H9 (cell line): Measurements from ENCODE around the gene MYCBPAP. TPM values are rescaled to one million over a fixed set of nuclear protein-coding genes. Genes with fewer than 3 reads are reported as not detected.

Source experiments
- DNase-seq: peaks from one replicate; pipeline ENCODE4 v3.0.0-alpha.2; 2017
- H2AFZ ChIP-seq: one replicate; pipeline ENCODE4 v1.6.1; 2013; ENCODE audit warnings: mild to moderate bottlenecking, low read length, control low read depth, moderate library complexity
- H2AK5ac ChIP-seq: 2 replicates; pipeline ENCODE4 v1.6.1; 2013; ENCODE audit warnings: low read length, control low read depth, mixed read lengths; ENCODE audit not compliant: insufficient read length
- H2BK120ac ChIP-seq: one replicate; pipeline ENCODE4 v1.6.1; 2013; ENCODE audit warnings: low read depth, mild to moderate bottlenecking, low read length, control low read depth, inconsistent platforms; ENCODE audit not compliant: poor library complexity, severe bottlenecking
- H2BK12ac ChIP-seq: 2 replicates; pipeline ENCODE4 v1.6.1; 2013; ENCODE audit warnings: low read length, control low read depth, mixed read lengths, low read depth; ENCODE audit not compliant: insufficient read length
- H2BK15ac ChIP-seq: 2 replicates; pipeline ENCODE4 v1.6.1; 2013; ENCODE audit warnings: low read depth, low read length, control low read depth
- H2BK20ac ChIP-seq: one replicate; pipeline ENCODE4 v1.6.1; 2013; ENCODE audit warnings: low read depth, mild to moderate bottlenecking, low read length, control low read depth, inconsistent platforms; ENCODE audit not compliant: poor library complexity, severe bottlenecking
- H2BK5ac ChIP-seq: 2 replicates; pipeline ENCODE4 v1.6.1; 2013; ENCODE audit warnings: low read length, control low read depth, mixed read lengths; ENCODE audit not compliant: insufficient read length
- H3K14ac ChIP-seq: 2 replicates; pipeline ENCODE4 v1.6.1; 2013; ENCODE audit warnings: low read length, control low read depth; ENCODE audit not compliant: insufficient read depth
- H3K18ac ChIP-seq: 2 replicates; pipeline ENCODE4 v1.6.1; 2013; ENCODE audit warnings: low read depth, mild to moderate bottlenecking, mixed read lengths, low read length, control low read depth; ENCODE audit not compliant: insufficient read length
- H3K23ac ChIP-seq: 2 replicates; pipeline ENCODE4 v1.6.1; 2013; ENCODE audit warnings: low read length, control low read depth, mixed read lengths, low read depth; ENCODE audit not compliant: insufficient read length
- H3K23me2 ChIP-seq: 2 replicates; pipeline ENCODE4 v1.6.1; 2013; ENCODE audit warnings: low read depth, mild to moderate bottlenecking, mixed read lengths, low read length, control low read depth; ENCODE audit not compliant: insufficient read length, poor library complexity, severe bottlenecking
- H3K27ac ChIP-seq: 2 replicates; pipeline ENCODE4 v1.5.1; 2013; ENCODE audit warnings: low read length, control low read depth, mixed read lengths, low read depth; ENCODE audit not compliant: insufficient read length
- H3K27me3 ChIP-seq: 2 replicates; pipeline ENCODE4 v1.6.1; 2013; ENCODE audit warnings: low read length, control low read depth, inconsistent platforms; ENCODE audit not compliant: insufficient read depth
- H3K4ac ChIP-seq: 2 replicates; pipeline ENCODE4 v1.6.1; 2013; ENCODE audit warnings: low read depth, mild to moderate bottlenecking, control low read depth, inconsistent platforms, low read length, moderate library complexity
- H3K4me1 ChIP-seq: 2 replicates; pipeline ENCODE4 v1.6.1; 2013; ENCODE audit warnings: low read length, control low read depth, inconsistent platforms; ENCODE audit not compliant: insufficient read depth
- H3K4me2 ChIP-seq: 2 replicates; pipeline ENCODE4 v1.6.1; 2013; ENCODE audit warnings: low read length, control low read depth, mixed read lengths; ENCODE audit not compliant: insufficient read length, insufficient read depth
- H3K56ac ChIP-seq: 2 replicates; pipeline ENCODE4 v1.6.1; 2013; ENCODE audit warnings: low read depth, mild to moderate bottlenecking, mixed read lengths, low read length, control low read depth; ENCODE audit not compliant: insufficient read length
- H3K79me1 ChIP-seq: 2 replicates; pipeline ENCODE4 v1.6.1; 2013; ENCODE audit warnings: low read depth, mild to moderate bottlenecking, moderate library complexity, low read length, control low read depth, inconsistent platforms; ENCODE audit not compliant: insufficient read depth, poor library complexity, severe bottlenecking
- H3K79me2 ChIP-seq: 2 replicates; pipeline ENCODE4 v1.6.1; 2013; ENCODE audit warnings: low read length, control low read depth, inconsistent platforms; ENCODE audit not compliant: insufficient read depth
- H3K9ac ChIP-seq: 2 replicates; pipeline ENCODE4 v1.6.1; 2013; ENCODE audit warnings: low read length, control low read depth, mixed read lengths; ENCODE audit not compliant: insufficient read length; ENCODE audit errors: extremely low read depth
- H3K9me3 ChIP-seq: one replicate; pipeline ENCODE4 v1.6.1; 2013; ENCODE audit warnings: low read depth, low read length, inconsistent platforms; ENCODE audit not compliant: control insufficient read depth
- H3T11ph ChIP-seq: one replicate; pipeline ENCODE4 v1.6.1; 2013; ENCODE audit warnings: mild to moderate bottlenecking, low read length, control low read depth, inconsistent platforms
- H4K20me1 ChIP-seq: one replicate; pipeline ENCODE4 v1.6.1; 2013; ENCODE audit not compliant: control insufficient read depth, insufficient read length, insufficient read depth
- H4K5ac ChIP-seq: 2 replicates; pipeline ENCODE4 v1.6.1; 2013; ENCODE audit warnings: low read depth, mild to moderate bottlenecking, mixed read lengths, low read length, control low read depth; ENCODE audit not compliant: insufficient read length
- H4K8ac ChIP-seq: replicated peaks from 2 replicates; pipeline ENCODE4 v1.6.1; 2013; ENCODE audit warnings: low read length, control low read depth, mixed read lengths, low read depth; ENCODE audit not compliant: insufficient read length
- H4K91ac ChIP-seq: 2 replicates; pipeline ENCODE4 v1.6.1; 2013; ENCODE audit warnings: low read depth, mild to moderate bottlenecking, moderate library complexity, mixed read lengths, low read length, control low read depth; ENCODE audit not compliant: insufficient read length
- H3K27ac Mint-ChIP-seq, 3 experiments: 2 replicates in 2 of 3; 3 replicates in 1 of 3; pipeline ENCODE4 v1.8.0; 2020 to 2021; ENCODE audit warnings: mixed read lengths in 3 of 3, mild to moderate bottlenecking in 1 of 3, moderate library complexity in 1 of 3
- H3K27me3 Mint-ChIP-seq: 2 replicates; pipeline ENCODE4 v1.8.0; 2021; ENCODE audit warnings: low read depth, mild to moderate bottlenecking, moderate library complexity, mixed read lengths
- H3K36me3 Mint-ChIP-seq, 3 experiments: 2 replicates in 2 of 3; 3 replicates in 1 of 3; pipeline ENCODE4 v1.8.0; 2020 to 2021; ENCODE audit warnings: low read depth in 3 of 3, mixed read lengths in 3 of 3; ENCODE audit not compliant: insufficient read depth in 1 of 3
- H3K4me1 Mint-ChIP-seq, 2 experiments: 2 replicates each; pipeline ENCODE4 v1.8.0; 2020; ENCODE audit warnings: mixed read lengths in 2 of 2
- H3K4me3 Mint-ChIP-seq, 2 experiments: 2 replicates in 1 of 2; 3 replicates in 1 of 2; pipeline ENCODE4 v1.8.0; 2020 to 2021; ENCODE audit warnings: mild to moderate bottlenecking in 2 of 2, mixed read lengths in 2 of 2, moderate library complexity in 1 of 2
- H3K9me3 Mint-ChIP-seq, 2 experiments: 2 replicates in 1 of 2; 3 replicates in 1 of 2; pipeline ENCODE4 v1.8.0; 2020; ENCODE audit warnings: mild to moderate bottlenecking in 2 of 2, mixed read lengths in 2 of 2, moderate library complexity in 1 of 2
- CTCF ChIP-seq: fragments of 200-600 bp; sonication (generic); conservative IDR thresholded peaks from 3 replicates; pipeline ENCODE4 v1.8.0; 2021; ENCODE audit warnings: antibody characterized with exemption, mild to moderate bottlenecking
- WGBS: extraction: QIAGEN DNeasy Blood & Tissue Kit; methylation state at CpG from one replicate; pipeline ENCODE4 v1.1.7; 2013; ENCODE audit warnings: missing lambda C conversion rate, low lambda C conversion rate, mixed read lengths; ENCODE audit not compliant: insufficient read length; ENCODE audit errors: extremely low coverage; 5-methylcytosine and 5-hydroxymethylcytosine counted together
- total RNA-seq: library from RNA; stranded (reverse); gene quantifications from 2 replicates; pipeline ENCODE4 v1.2.1, GENCODE V29; 2021

The MYCBPAP gene
- total RNA-seq, 1 experiment from 2014 or later, result 1.7 TPM

GRCh38 chr17:50517504-50518383 lies 9.5 kb downstream of the MYCBPAP start:
- Mint-ChIP-seq H3K27ac (peak overlapping the region in 1 of 3 experiments; percentile 40; a peak in 1 of 7 replicates), H3K9me3 (no peaks in the 10 kb centered on the region), H3K4me3 (no peak overlapping the region), H3K4me1 (peaks cover 13 to 18% of the 10 kb centered on the region in 2 experiments), H3K27me3 (peaks cover 6% of the 10 kb centered on the region; the same call in 1 of the 2 replicates), H3K36me3 (no peaks in the 10 kb centered on the region)
- Histone ChIP-seq H3T11ph (no peak overlapping the region), H3K4me1 (no peaks in the 10 kb centered on the region), H3K4me2 (no peak overlapping the region), H2AK5ac (no peak overlapping the region), H3K18ac (no peak overlapping the region), H3K56ac (no peak overlapping the region), H3K79me1 (no peaks in the 10 kb centered on the region), H2BK20ac (no peak overlapping the region), H2BK5ac (no peak overlapping the region), H3K23me2 (no peaks in the 10 kb centered on the region), H3K23ac (no peak overlapping the region), H3K9ac (no peak overlapping the region), H2BK120ac (no peak overlapping the region), H4K8ac (no peak overlapping the region), H4K91ac (no peak overlapping the region), H3K27me3 (no peaks in the 10 kb centered on the region), H3K9me3 (no peaks in the 10 kb centered on the region), H3K14ac (no peak overlapping the region), H2BK15ac (no peak overlapping the region), H3K27ac (no peak overlapping the region), H2AFZ (no peak overlapping the region), H4K20me1 (no peaks in the 10 kb centered on the region), H4K5ac (no peak overlapping the region), H3K4ac (no peak overlapping the region), H3K79me2 (no peaks in the 10 kb centered on the region), H2BK12ac (no peak overlapping the region)
- DNase-seq, result no peak
- no CpG with 5 or more reads among the region's 8 CpGs for WGBS
- no peak for TF ChIP-seq CTCF
